ENCODE results near the gene RPS6KA1.

DNA sequence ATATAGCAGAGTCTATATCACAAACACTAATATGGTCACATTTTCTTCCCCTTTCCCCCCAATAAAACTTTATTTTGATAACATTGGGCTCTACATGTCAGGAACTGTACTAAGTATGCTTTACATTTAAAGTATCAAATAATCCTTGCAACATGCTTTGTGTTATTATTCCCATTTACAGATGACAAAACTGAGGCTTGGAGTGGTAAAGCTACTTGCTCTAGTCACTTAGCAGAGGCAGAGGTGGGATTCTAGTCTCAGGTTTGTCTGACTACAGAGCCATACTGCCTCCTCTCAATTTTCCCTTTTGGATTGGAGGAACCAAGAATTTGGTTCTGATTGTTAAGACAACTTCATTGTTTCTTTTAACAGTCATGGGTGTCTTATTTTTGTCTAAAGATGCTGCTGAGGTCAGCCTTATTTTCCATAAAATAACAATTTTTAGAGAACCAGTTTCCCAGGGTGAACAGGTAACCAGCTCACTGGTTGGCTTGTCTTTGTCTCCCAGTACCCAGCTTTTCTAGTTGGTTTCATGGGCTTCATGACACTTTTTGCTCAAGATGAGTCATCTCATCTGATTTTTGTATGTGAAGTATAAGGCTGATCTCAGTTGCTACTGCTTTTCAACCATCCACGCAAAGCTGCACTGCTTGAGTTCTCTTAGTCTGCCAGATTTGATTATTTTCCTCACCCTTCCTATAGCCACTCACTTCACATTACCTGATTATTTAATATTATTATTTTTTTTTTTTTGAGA, 85.3 kb downstream of the RPS6KA1 start:
- TF ChIP-seq, protein P1, sequence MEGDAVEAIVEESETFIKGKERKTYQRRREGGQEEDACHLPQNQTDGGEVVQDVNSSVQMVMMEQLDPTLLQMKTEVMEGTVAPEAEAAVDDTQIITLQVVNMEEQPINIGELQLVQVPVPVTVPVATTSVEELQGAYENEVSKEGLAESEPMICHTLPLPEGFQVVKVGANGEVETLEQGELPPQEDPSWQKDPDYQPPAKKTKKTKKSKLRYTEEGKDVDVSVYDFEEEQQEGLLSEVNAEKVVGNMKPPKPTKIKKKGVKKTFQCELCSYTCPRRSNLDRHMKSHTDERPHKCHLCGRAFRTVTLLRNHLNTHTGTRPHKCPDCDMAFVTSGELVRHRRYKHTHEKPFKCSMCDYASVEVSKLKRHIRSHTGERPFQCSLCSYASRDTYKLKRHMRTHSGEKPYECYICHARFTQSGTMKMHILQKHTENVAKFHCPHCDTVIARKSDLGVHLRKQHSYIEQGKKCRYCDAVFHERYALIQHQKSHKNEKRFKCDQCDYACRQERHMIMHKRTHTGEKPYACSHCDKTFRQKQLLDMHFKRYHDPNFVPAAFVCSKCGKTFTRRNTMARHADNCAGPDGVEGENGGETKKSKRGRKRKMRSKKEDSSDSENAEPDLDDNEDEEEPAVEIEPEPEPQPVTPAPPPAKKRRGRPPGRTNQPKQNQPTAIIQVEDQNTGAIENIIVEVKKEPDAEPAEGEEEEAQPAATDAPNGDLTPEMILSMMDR (conservative IDR thresholded peaks at IDR 0.05; ENCODE audit: low read length), result no peak
- TF ChIP-seq EZH2phosphoT487 (IDR thresholded peaks at IDR 0.05; ENCODE audit: borderline replicate concordance, low read depth, low read length), result no peak
